HG03039 (cell line): ENCODE results near the gene TM9SF1.
A peak's percentile ranks its signal among the peaks of the same experiment; 100 is the strongest.

ENCODE experiments used
- ATAC-seq: cut with Tn5 transposase; IDR thresholded peaks from one replicate; pipeline ENCODE4 v1.9.1; 2021; ENCODE audit warnings: mild to moderate bottlenecking, moderate library complexity; ENCODE audit not compliant: unreplicated experiment

Gene TM9SF1, protein sequence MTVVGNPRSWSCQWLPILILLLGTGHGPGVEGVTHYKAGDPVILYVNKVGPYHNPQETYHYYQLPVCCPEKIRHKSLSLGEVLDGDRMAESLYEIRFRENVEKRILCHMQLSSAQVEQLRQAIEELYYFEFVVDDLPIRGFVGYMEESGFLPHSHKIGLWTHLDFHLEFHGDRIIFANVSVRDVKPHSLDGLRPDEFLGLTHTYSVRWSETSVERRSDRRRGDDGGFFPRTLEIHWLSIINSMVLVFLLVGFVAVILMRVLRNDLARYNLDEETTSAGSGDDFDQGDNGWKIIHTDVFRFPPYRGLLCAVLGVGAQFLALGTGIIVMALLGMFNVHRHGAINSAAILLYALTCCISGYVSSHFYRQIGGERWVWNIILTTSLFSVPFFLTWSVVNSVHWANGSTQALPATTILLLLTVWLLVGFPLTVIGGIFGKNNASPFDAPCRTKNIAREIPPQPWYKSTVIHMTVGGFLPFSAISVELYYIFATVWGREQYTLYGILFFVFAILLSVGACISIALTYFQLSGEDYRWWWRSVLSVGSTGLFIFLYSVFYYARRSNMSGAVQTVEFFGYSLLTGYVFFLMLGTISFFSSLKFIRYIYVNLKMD

GRCh38 chr14:24195186-24196070, at the start of gene TM9SF1:
TSS of gene TM9SF1 (minus strand) at chr14:24195441. CDS start at chr14:24195019, 422 bp downstream.
- ATAC-seq = peak; percentile 79

GRCh38 chr14:24243336-24243836, 48.1 kb upstream of the TM9SF1 start:
- ATAC-seq = no peak

DNA sequence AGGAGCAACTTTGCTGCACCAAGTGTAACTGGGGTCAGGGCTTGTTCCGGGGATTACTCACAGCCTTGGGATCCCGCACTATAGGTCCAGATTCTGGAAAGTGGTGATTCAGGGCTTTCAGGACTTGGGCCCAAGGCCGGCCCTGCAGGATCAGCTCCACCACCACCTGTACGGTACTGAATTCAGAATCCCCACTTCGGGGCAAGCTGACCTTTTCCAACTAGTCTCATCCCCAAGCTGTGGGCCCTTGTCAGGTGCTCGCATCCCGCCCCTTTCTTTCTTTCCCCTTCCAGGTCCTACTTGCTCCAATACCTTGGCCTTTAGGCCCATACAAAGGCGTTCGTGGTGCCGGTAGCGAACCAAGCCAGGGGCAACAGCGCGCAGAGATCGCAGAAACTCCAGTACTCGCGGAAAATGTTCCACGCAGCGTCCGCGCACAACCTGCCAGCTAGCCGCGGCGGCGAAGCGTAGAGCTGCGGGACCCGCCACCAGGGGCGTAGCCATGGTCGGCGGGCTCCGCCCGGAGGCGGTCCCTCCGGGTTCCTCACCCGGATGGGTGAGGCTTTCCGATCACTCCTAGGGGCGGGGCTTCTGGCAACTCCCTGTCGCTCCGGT, 46.7 kb upstream of the TM9SF1 start:
- peak; percentile 82 for ATAC-seq

GRCh38 chr14:24240110-24240918, 45.1 kb upstream of the TM9SF1 start:
- no peak for ATAC-seq

GRCh38 chr14:24238527-24239037, 43.3 kb upstream of the TM9SF1 start:
- no peak for ATAC-seq

GRCh38 chr14:24238123-24238522, 42.9 kb upstream of the TM9SF1 start:
- no peak for ATAC-seq

DNA sequence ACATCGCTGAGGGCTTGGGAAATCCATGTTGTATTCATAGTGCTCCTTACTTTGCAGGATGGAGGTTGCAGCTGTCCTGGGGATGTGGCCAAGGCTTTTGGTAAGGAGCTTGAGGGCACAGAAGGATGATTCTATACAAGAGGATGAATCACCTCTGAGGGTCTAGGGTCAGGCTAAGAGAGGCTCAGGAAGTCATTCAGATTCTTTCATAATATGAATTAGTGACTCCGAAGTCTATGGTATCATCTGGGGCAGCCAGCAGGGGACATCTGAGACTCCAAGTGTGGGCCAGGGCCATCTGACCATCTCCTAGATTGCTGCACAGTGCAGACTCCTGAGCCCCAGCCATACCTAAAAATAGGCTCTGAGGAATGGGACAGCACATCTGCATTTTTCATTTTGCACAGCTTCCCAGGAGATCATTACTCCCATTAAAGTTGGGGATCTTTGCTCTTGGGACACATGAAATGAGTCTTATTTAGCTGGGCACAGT, 42.3 kb upstream of the TM9SF1 start:
- ATAC-seq = no peak

- no peak for ATAC-seq
Measured at GRCh38 chr14:24236689-24237462, 41.6 kb upstream of the TM9SF1 start.

- no peak for ATAC-seq
Measured at GRCh38 chr14:24235804-24236688, 40.8 kb upstream of the TM9SF1 start.

GRCh38 chr14:24234095-24235005, 39.1 kb upstream of the TM9SF1 start:
- ATAC-seq = no peak

GRCh38 chr14:24233538-24233866, 38.3 kb upstream of the TM9SF1 start:
- ATAC-seq = no peak

GRCh38 chr14:24232645-24233537, 37.6 kb upstream of the TM9SF1 start, which contains the start of gene GMPR2:
TSS of gene GMPR2 (plus strand) at chr14:24232929. CDS start at chr14:24233254, 325 bp downstream.
- peak; percentile 37 for ATAC-seq

GRCh38 chr14:24232121-24232644, 36.9 kb upstream of the TM9SF1 start, which contains the start of gene NEDD8:
TSS of gene NEDD8 (minus strand) at chr14:24232367. CDS start at chr14:24232267, 100 bp downstream.
- ATAC-seq = peak; percentile 72

DNA sequence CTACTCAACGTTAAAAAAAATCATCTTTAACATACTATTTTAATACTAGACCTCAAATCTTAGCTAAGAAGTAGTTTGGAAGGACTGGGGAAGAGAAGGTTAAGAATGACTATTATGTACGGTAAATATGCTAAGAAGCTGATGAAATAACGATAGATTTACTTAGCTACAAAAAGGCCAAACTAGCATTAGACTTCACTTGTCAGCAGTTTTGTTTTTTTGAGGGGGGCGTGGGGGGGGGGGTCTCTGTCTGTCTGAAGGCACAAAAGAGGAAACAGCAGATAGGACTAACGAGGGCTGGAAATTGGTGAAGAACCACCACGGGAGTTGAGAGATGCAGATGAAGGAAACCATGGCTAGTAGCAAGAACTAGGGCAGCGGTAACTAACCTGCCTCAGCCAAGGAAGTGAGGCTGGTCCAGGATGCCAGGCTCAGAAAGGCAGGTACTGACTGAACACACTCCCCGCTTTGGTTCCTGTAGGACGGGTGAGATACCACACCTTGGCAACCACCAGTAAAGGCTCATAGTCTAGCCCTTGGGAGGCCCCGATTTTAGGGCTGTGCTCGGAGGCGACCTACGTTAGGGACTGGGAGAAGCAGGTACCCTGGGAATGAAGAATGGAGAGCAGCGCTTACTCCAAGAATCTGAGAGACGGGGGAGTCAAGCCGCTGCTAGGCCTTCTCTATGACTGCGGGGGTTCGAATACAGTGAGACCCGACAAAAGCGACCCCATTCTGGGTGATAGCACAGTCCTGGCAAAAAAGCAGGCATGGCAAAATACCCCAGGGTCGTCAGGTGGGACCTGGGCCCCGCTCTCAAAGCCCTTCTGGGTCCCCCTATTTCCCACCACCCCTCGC, 36.3 kb upstream of the TM9SF1 start:
- no peak for ATAC-seq
